ENCODE results near the gene LAMA2.

DNA sequence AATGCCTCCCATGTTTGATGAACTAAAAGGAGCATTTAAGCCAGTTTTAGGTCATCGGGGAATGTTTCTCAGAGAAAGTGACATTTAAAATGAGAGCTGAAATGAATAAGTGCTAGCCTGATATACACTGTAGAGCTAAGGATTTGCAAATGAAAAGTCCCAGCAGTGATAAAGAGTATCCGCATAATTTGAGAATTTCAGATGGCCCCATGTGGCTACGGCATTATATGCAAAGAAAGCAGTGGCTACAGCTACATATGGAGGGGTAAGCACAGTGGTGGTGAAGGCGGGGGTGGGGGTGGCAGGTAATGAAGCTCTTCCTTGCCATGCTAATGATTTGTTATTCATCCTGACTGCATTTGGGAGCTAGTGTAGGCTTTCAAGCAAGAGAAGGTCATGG is 455.7 kb downstream of the LAMA2 start:
- no peak for TF ChIP-seq POLR2A (IDR thresholded peaks at IDR 0.05)
- no peak for TF ChIP-seq POLR2AphosphoS5 (IDR thresholded peaks at IDR 0.05)
- TF ChIP-seq, protein P1, sequence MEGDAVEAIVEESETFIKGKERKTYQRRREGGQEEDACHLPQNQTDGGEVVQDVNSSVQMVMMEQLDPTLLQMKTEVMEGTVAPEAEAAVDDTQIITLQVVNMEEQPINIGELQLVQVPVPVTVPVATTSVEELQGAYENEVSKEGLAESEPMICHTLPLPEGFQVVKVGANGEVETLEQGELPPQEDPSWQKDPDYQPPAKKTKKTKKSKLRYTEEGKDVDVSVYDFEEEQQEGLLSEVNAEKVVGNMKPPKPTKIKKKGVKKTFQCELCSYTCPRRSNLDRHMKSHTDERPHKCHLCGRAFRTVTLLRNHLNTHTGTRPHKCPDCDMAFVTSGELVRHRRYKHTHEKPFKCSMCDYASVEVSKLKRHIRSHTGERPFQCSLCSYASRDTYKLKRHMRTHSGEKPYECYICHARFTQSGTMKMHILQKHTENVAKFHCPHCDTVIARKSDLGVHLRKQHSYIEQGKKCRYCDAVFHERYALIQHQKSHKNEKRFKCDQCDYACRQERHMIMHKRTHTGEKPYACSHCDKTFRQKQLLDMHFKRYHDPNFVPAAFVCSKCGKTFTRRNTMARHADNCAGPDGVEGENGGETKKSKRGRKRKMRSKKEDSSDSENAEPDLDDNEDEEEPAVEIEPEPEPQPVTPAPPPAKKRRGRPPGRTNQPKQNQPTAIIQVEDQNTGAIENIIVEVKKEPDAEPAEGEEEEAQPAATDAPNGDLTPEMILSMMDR (IDR thresholded peaks at IDR 0.05 in 8 of 11, conservative IDR thresholded peaks at IDR 0.05 in 3 of 11) = no peak

Data from spleen (tissue), 7 donors.